SIG-M5 treated with dmso at 0.1 percent for 504 hours (cell line): ENCODE measurements around the gene SIKE1.
A peak's percentile ranks its signal among the peaks of the same experiment; 100 is the strongest.
"Not testable (repeated sequence)": the region's sequence is repeated elsewhere in the genome, so short reads cannot be mapped to it uniquely, and the experiment has no call there.

Source experiments
- DNase-seq: peaks from one replicate; lab custom pipeline; 2025; ENCODE audit not compliant: unreplicated experiment; lab: John Stamatoyannopoulos, UW

SIKE1 gene

GRCh38 chr1:114780344-114781226 lies at the start of gene SIKE1:
Gene SIKE1 (minus strand): TSS chr1:114780685. CDS start chr1:114780607, 78 bp downstream.
- peak; percentile 99 for DNase-seq

GRCh38 chr1:114830075-114830474 lies 49.6 kb upstream of the SIKE1 start:
- DNase-seq = not testable (repeated sequence)

- no peak for DNase-seq
These were observed 47.8 kb upstream of the SIKE1 start for GRCh38 chr1:114828251-114828650.

- DNase-seq = no peak
These were observed 41.5 kb upstream of the SIKE1 start for GRCh38 chr1:114821978-114822377.

- no peak for DNase-seq
These were observed 39.9 kb upstream of the SIKE1 start for GRCh38 chr1:114820392-114820791.

GRCh38 chr1:114819869-114820268 lies 39.4 kb upstream of the SIKE1 start:
- no peak for DNase-seq

- not testable (repeated sequence) for DNase-seq
These were observed 24.0 kb upstream of the SIKE1 start for GRCh38 chr1:114804449-114804848.

- DNase-seq = no peak
These were observed 22.5 kb upstream of the SIKE1 start for GRCh38 chr1:114803001-114803400.

- no peak for DNase-seq
These were observed 13.6 kb upstream of the SIKE1 start for GRCh38 chr1:114794038-114794437.

- not testable (repeated sequence) for DNase-seq
These were observed 10.1 kb upstream of the SIKE1 start for GRCh38 chr1:114790581-114790980.

GRCh38 chr1:114786440-114786839 lies 6.0 kb upstream of the SIKE1 start:
- not testable (repeated sequence) for DNase-seq

- DNase-seq = no peak
These were observed 2.0 kb upstream of the SIKE1 start for GRCh38 chr1:114782476-114782875.

GRCh38 chr1:114779722-114780121 lies 763 bp downstream of the SIKE1 start:
- no peak for DNase-seq

- DNase-seq = not testable (repeated sequence)
These were observed 3.8 kb downstream of the SIKE1 start for GRCh38 chr1:114776726-114777125.

- DNase-seq = no peak
These were observed 8.5 kb downstream of the SIKE1 start for GRCh38 chr1:114771992-114772391.

- no peak for DNase-seq
These were observed 9.5 kb downstream of the SIKE1 start for GRCh38 chr1:114770989-114771388.

GRCh38 chr1:114764689-114765088 lies 15.8 kb downstream of the SIKE1 start:
- no peak for DNase-seq

- peak; percentile 34 for DNase-seq
These were observed 22.1 kb downstream of the SIKE1 start for GRCh38 chr1:114758256-114758832.

- peak; percentile 100 for DNase-seq
These were observed 22.8 kb downstream of the SIKE1 start, which contains the start of gene CSDE1 for GRCh38 chr1:114757455-114758255. Gene CSDE1 (minus strand): TSS chr1:114757984. CDS start chr1:114739890, 18,094 bp downstream.

- peak; percentile 80 for DNase-seq
These were observed 23.5 kb downstream of the SIKE1 start for GRCh38 chr1:114756949-114757454.
